ENCODE results near the gene STK33. TPM values are rescaled to one million over a fixed set of nuclear protein-coding genes. Genes with fewer than 3 reads are reported as not detected.

Gene STK33
- total RNA-seq, 1 experiment from 2014 or later, result 10.9 TPM

DNA sequence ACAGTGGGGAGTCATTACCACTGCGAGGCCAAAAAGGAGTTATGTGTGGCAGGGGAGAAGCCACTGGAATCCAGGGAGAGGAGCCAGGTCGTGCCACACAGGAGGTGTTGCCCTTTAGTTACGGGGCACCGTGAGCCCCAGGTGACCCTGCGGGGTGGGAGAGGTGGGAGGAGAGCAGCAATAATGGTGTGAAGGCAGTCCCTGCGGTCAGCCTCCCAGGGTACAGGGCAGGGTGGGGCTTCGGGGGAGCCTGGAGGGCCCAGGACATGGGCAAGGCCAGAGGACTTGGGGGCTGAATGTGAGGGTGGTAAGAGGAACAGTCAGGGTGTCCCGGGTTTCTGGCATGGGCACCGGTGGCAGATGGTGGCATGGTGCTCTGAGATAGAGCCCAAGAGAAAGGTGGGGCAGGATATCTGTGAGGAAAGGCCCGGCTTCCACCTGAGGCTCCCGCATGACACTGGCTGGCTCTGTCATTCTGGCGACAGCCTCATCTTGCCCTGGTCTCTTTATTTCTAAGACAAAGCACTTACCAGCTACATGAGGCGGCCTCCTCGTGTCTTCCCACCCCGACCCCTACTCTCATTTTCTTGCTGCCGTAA is 247.8 kb downstream of the STK33 start:
- intact Hi-C loops (cut with micrococcal nuclease), result no loop called here
- H3K4me1 ChIP-seq (ENCODE audit: control insufficient read depth in 1 of 2, insufficient read depth in 2 of 2, low read length in 2 of 2), result peaks cover 0 to 14% of the 10 kb centered on the region in 2 experiments; a peak in 2 of 4 replicates
- no peaks in the 10 kb centered on the region for H4K20me1 ChIP-seq (ENCODE audit: insufficient read depth)
- ChIA-PET CTCF (no interaction called here), POLR2A (no interaction called here), RAD21 (ENCODE audit: low non-redundant PET in 1 of 2, low total read pairs in 2 of 2, uncharacterized antibody in 2 of 2, unreplicated experiment in 2 of 2) (no interaction called here)
- H3K79me2 ChIP-seq (ENCODE audit: insufficient read depth, low read length), result no peaks in the 10 kb centered on the region
- H3K36me3 ChIP-seq (ENCODE audit: control insufficient read depth in 1 of 2, insufficient read depth in 2 of 2, low read length in 2 of 2), result no peaks in the 10 kb centered on the region
- TF ChIP-seq POLR2A (IDR thresholded peaks at IDR 0.05; ENCODE audit: borderline replicate concordance, extremely low read depth, insufficient read depth, insufficient read length) (no peak), ZFX (IDR thresholded peaks at IDR 0.05) (no peak), EZH2 (IDR thresholded peaks at IDR 0.05) (no peak), TCF7L2 (IDR thresholded peaks at IDR 0.05; ENCODE audit: borderline replicate concordance, extremely low read depth, insufficient read depth, insufficient read length) (no peak), FOSL1 (IDR thresholded peaks at IDR 0.05; ENCODE audit: low read depth) (no peak), RAD21 (IDR thresholded peaks at IDR 0.05; ENCODE audit: low read depth) (no peak), CBX3 (IDR thresholded peaks at IDR 0.05; ENCODE audit: low read depth) (no peak), ZNF274 (IDR thresholded peaks at IDR 0.05; ENCODE audit: low read depth, low read length) (no peak), SRF (IDR thresholded peaks at IDR 0.05; ENCODE audit: low read depth) (no peak), SIN3A (IDR thresholded peaks at IDR 0.05; ENCODE audit: low read depth) (no peak)
- TF ChIP-seq, protein P1, sequence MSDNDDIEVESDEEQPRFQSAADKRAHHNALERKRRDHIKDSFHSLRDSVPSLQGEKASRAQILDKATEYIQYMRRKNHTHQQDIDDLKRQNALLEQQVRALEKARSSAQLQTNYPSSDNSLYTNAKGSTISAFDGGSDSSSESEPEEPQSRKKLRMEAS (IDR thresholded peaks at IDR 0.05), result no peak
- no TSS peak for BruUV-seq (replicated peaks)
- no peak for DNase-seq (ENCODE audit: low read depth, low spot score)
- no peak overlapping the region for H3K9ac ChIP-seq (ENCODE audit: low read length)
- no peak overlapping the region for H2AFZ ChIP-seq (ENCODE audit: low read depth, low read length, poor library complexity, severe bottlenecking)
- no peak overlapping the region for H3K4me2 ChIP-seq (ENCODE audit: low read length)
- no peak for ATAC-seq
- no peaks in the 10 kb centered on the region for H3K9me2 ChIP-seq (ENCODE audit: insufficient read depth)
- H3K27me3 ChIP-seq (ENCODE audit: insufficient read depth, low read length), result no peaks in the 10 kb centered on the region
- H3K4me3 ChIP-seq (replicated peaks in 1 of 2; ENCODE audit: low read depth in 1 of 2, low read length in 2 of 2), result no peak overlapping the region
- no peaks in the 10 kb centered on the region for H3K9me3 ChIP-seq (ENCODE audit: control insufficient read depth in 1 of 2, insufficient read depth in 1 of 2, low read depth in 1 of 2, low read length in 2 of 2)
- H3K27ac ChIP-seq (ENCODE audit: low read depth, low read length), result no peak overlapping the region

DNA sequence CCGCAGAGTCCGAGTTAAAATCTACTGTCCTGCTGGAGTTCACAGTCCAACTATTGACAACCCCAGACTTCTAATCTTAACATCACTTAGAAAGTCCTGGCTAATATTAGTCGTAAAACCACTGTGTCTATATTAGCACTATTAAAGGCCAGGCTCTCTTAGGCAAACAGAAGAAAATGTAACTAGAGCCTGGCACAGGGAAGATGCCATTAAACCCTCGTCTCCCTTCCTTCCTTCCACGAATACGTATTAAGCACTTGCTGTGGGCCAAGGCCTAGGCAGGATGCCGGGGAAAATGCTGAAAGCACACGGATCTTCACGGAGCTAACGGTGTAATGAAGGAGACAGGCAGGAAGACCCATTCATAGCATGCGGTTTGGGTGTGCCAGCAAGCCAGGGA is 248.8 kb downstream of the STK33 start:
- DNase-seq (ENCODE audit: low read depth, low spot score), result no peak
- CTCF ChIA-PET, result no interaction called here
- H3K79me2 ChIP-seq (ENCODE audit: insufficient read depth, low read length), result no peaks in the 10 kb centered on the region
- H3K9me2 ChIP-seq (ENCODE audit: insufficient read depth), result no peaks in the 10 kb centered on the region
- H3K4me1 ChIP-seq (ENCODE audit: control insufficient read depth in 1 of 2, insufficient read depth in 2 of 2, low read length in 2 of 2), result peaks cover 0 to 14% of the 10 kb centered on the region in 2 experiments; a peak in 2 of 4 replicates
- ATAC-seq, result no peak
- H3K9me3 ChIP-seq (ENCODE audit: control insufficient read depth in 1 of 2, insufficient read depth in 1 of 2, low read depth in 1 of 2, low read length in 2 of 2), result no peaks in the 10 kb centered on the region
- no peak overlapping the region for H2AFZ ChIP-seq (ENCODE audit: low read depth, low read length, poor library complexity, severe bottlenecking)
- H3K9ac ChIP-seq (ENCODE audit: low read length), result no peak overlapping the region
- POLR2A ChIA-PET, result no interaction called here
- RAD21 ChIA-PET (ENCODE audit: low non-redundant PET in 1 of 2, low total read pairs in 2 of 2, uncharacterized antibody in 2 of 2, unreplicated experiment in 2 of 2), result no interaction called here
- no TSS peak for BruUV-seq (replicated peaks)
- no peaks in the 10 kb centered on the region for H4K20me1 ChIP-seq (ENCODE audit: insufficient read depth)
- intact Hi-C loops (cut with micrococcal nuclease), result no loop called here
- no peaks in the 10 kb centered on the region for H3K27me3 ChIP-seq (ENCODE audit: insufficient read depth, low read length)
- H3K4me3 ChIP-seq (replicated peaks in 1 of 2; ENCODE audit: low read depth in 1 of 2, low read length in 2 of 2), result no peak overlapping the region
- H3K36me3 ChIP-seq (ENCODE audit: control insufficient read depth in 1 of 2, insufficient read depth in 2 of 2, low read length in 2 of 2), result no peaks in the 10 kb centered on the region
- no peak overlapping the region for H3K4me2 ChIP-seq (ENCODE audit: low read length)
- no peak overlapping the region for H3K27ac ChIP-seq (ENCODE audit: low read depth, low read length)
- TF ChIP-seq SP1 (IDR thresholded peaks at IDR 0.05; ENCODE audit: low read depth) (no peak), ZFX (IDR thresholded peaks at IDR 0.05) (no peak), JUND (IDR thresholded peaks at IDR 0.05) (no peak), EZH2phosphoT487 (IDR thresholded peaks at IDR 0.05; ENCODE audit: borderline replicate concordance) (no peak), YY1 (IDR thresholded peaks at IDR 0.05; ENCODE audit: extremely low read depth, insufficient replicate concordance, low read depth, low read length) (no peak)
- TF ChIP-seq, protein P1 (IDR thresholded peaks at IDR 0.05), result no peak
- TF ChIP-seq, protein P2, sequence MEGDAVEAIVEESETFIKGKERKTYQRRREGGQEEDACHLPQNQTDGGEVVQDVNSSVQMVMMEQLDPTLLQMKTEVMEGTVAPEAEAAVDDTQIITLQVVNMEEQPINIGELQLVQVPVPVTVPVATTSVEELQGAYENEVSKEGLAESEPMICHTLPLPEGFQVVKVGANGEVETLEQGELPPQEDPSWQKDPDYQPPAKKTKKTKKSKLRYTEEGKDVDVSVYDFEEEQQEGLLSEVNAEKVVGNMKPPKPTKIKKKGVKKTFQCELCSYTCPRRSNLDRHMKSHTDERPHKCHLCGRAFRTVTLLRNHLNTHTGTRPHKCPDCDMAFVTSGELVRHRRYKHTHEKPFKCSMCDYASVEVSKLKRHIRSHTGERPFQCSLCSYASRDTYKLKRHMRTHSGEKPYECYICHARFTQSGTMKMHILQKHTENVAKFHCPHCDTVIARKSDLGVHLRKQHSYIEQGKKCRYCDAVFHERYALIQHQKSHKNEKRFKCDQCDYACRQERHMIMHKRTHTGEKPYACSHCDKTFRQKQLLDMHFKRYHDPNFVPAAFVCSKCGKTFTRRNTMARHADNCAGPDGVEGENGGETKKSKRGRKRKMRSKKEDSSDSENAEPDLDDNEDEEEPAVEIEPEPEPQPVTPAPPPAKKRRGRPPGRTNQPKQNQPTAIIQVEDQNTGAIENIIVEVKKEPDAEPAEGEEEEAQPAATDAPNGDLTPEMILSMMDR (IDR thresholded peaks at IDR 0.05 in 2 of 3, conservative IDR thresholded peaks at IDR 0.05 in 1 of 3; ENCODE audit: borderline replicate concordance in 1 of 3, insufficient read depth in 1 of 3, low read depth in 2 of 3, low read length in 2 of 3), result no peak
- TF ChIP-seq, protein P3, sequence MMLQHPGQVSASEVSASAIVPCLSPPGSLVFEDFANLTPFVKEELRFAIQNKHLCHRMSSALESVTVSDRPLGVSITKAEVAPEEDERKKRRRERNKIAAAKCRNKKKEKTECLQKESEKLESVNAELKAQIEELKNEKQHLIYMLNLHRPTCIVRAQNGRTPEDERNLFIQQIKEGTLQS (IDR thresholded peaks at IDR 0.05), result no peak
